Left lung (tissue), 10 donors: ENCODE results near the gene SDCCAG8. TPM values are rescaled to one million over a fixed set of nuclear protein-coding genes. Genes with fewer than 3 reads are reported as not detected.

Source experiments
- ATAC-seq: fragments of 200-7000 bp; cut with Tn5 transposase; one replicate; pipeline ENCODE4 v1.9.1; 2020; ENCODE audit warnings: moderate library complexity
- DNase-seq, 4 donors: peaks; one replicate each; pipeline ENCODE4 v3.0.0-alpha.2; 2013 to 2020
- H3K27ac ChIP-seq, 2 donors: fragments of 200-600 bp; sonication (generic) in 1 of 2; one replicate each; pipeline versions ENCODE4 v1.5.0 to v1.8.0; 2020 to 2021
- H3K27me3 ChIP-seq, 2 donors: fragments of 200-600 bp; sonication (generic) in 1 of 2; one replicate each; pipeline versions ENCODE4 v1.5.0 to v1.8.0; 2020 to 2021
- H3K36me3 ChIP-seq, 2 donors: fragments of 200-600 bp; sonication (generic) in 1 of 2; one replicate each; pipeline versions ENCODE4 v1.5.0 to v1.8.0; 2020 to 2021
- H3K4me1 ChIP-seq, 2 donors: fragments of 200-600 bp; one replicate each; pipeline ENCODE4 v1.8.0; 2021
- H3K4me3 ChIP-seq, 2 donors: fragments of 200-600 bp; sonication (generic) in 1 of 2; one replicate each; pipeline versions ENCODE4 v1.5.0 to v1.8.0; 2020 to 2021; ENCODE audit warnings: mild to moderate bottlenecking in 1 of 2
- H3K9me3 ChIP-seq, 2 donors: fragments of 200-600 bp; sonication (generic) in 1 of 2; one replicate each; pipeline versions ENCODE4 v1.5.0 to v1.8.0; 2020 to 2021
- CTCF ChIP-seq, 2 donors: fragments of 200-600 bp; sonication (generic) in 1 of 2; IDR thresholded peaks; one replicate each; pipeline versions ENCODE4 v1.5.0 to v1.8.0; 2021; ENCODE audit warnings: antibody characterized with exemption in 2 of 2
- intact Hi-C, 2 donors: fragments of 100-400 bp; cut with DNase I; formaldehyde crosslinking; loops; one replicate each; pipeline versions ENCODE4 v1.11.2 to v1.14.2; 2022
- polyA plus RNA-seq, 6 donors: library from polyadenylated mRNA; unstranded; fragments of 120-200 nt; gene quantifications; one replicate each; pipeline ENCODE4 v1.2.1, GENCODE V29; 2013; ENCODE audit not compliant: insufficient read length in 6 of 6
- total RNA-seq, 2 donors: library from RNA; stranded (reverse); fragmentation: NEBNext Ultra II Directional; extraction: Animal tissue kit (Norgen Biotek cat#: 25700); gene quantifications; one replicate each; pipeline ENCODE4 v1.2.1, GENCODE V29; 2021
- donor health status: DM: no; HTN: yes; CAD: no.
- donor health status: DM: no; HTN: no; CAD: no.

SDCCAG8 gene
- total and polyA plus RNA-seq, 8 donors = 36.6 to 83.7 (median 44.6) TPM

DNA sequence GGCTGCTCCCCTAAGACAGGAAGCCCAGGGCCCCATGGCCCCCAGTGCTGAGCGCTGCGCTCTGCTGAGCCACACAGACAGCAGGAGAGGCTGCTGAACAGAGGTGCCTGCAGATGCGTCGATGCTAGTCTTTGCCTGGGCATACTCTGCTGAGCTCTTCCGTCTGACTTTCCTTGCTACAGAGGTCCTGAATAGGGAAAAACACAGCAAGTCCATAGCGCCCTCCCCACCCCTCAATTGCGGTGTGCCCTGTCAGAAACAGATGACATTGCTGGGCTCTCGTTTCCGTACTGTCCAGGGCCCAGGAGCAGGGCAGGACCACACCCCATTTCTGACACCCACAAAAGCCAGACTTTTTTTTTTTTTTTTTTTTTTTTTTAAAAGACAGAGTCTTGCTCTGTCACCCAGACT, 252.5 kb downstream of the SDCCAG8 start:
- intact Hi-C loops = no loop called here
- ATAC-seq (no peak), DNase-seq (no peak)
- Histone ChIP-seq H3K27ac (no peak overlapping the region), H3K9me3 (no peaks in the 10 kb centered on the region), H3K4me1 (no peaks in the 10 kb centered on the region), H3K4me3 (no peak overlapping the region), H3K36me3 (no peaks in the 10 kb centered on the region), H3K27me3 (no peaks in the 10 kb centered on the region)
- no peak for TF ChIP-seq CTCF (IDR thresholded peaks at IDR 0.05)

GRCh38 chr1:243508943-243509342, 253.1 kb downstream of the SDCCAG8 start:
- intact Hi-C loops = no loop called here

DNA sequence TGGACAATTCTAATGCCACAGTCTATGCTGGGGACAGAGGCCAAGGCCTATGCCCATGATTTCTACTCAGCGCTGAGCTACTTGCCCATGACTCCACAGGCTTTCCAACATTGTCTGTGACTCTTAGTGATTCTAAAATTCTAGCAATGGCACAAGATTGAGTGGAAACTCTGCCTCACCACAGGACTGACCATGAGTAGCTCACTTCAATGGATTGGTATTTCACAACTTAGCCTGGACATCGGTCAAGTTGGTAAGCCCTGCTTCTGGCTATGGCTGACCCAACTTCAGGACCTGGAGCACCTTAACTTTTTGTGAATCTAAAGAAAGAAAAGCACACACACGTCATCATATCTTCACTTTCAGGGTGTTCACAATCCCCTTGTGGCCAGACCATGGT, 255.1 kb downstream of the SDCCAG8 start:
- DNase-seq (no peak), ATAC-seq (no peak)
- Histone ChIP-seq H3K27me3 (no peaks in the 10 kb centered on the region), H3K9me3 (no peaks in the 10 kb centered on the region), H3K4me3 (no peak overlapping the region), H3K36me3 (no peaks in the 10 kb centered on the region), H3K27ac (no peak overlapping the region), H3K4me1 (no peaks in the 10 kb centered on the region)
- intact Hi-C loops = no loop called here
- TF ChIP-seq CTCF (IDR thresholded peaks at IDR 0.05) = no peak

More at GRCh38 chr1:243508943-243509342, 253.1 kb downstream of the SDCCAG8 start:
- no peak for TF ChIP-seq CTCF (IDR thresholded peaks at IDR 0.05)
- no peak for ATAC-seq
- DNase-seq = no peak
- no peak overlapping the region for H3K4me3 ChIP-seq
- no peak overlapping the region for H3K27ac ChIP-seq
- H3K9me3 ChIP-seq = no peaks in the 10 kb centered on the region
- H3K4me1 ChIP-seq = no peaks in the 10 kb centered on the region
- H3K36me3 ChIP-seq = no peaks in the 10 kb centered on the region
- H3K27me3 ChIP-seq = no peaks in the 10 kb centered on the region

DNA sequence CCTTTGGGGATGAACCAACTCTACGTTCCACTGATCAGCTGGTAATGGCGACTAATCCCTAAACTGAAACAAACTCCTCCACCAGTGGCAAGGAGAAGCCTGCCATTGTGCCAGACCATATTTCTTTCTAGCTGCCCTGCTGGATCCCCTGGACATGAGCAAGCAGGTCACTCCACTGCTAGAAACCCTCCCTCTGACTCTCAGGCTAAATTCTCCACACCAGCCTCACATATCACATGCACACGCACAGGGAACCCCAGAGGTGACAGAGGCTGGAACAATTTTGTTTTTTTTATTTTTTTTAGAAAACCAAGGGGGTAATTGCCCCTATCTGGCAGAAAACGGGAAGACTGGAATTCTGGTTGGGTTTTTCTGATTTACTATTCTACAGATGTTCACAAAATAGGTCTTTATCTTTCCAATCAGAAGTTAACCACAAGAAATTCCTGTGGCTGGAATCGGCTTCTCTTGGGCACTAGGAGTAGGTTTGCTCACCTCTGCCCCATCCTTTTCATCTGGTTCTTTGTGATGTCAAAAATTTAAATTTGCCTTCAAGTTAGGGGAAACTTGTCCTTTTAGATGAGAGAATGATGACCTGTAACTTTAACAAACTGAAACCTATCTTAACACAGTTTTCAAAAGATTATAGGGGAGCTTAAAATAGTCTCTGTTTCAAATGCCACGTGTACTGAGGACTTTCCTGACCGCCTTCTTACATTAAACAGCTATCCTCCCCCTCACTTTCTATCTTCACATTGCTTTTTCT, 258.1 kb downstream of the SDCCAG8 start:
- peaks cover 0 to 8% of the 10 kb centered on the region in 2 donors for H3K9me3 ChIP-seq
- H3K36me3 ChIP-seq = no peaks in the 10 kb centered on the region
- DNase-seq (no peak), ATAC-seq (no peak)
- intact Hi-C loops = no loop called here
- H3K27me3 ChIP-seq = no peaks in the 10 kb centered on the region
- no peaks in the 10 kb centered on the region for H3K4me1 ChIP-seq
- no peak for TF ChIP-seq CTCF (IDR thresholded peaks at IDR 0.05)
- H3K27ac ChIP-seq = no peak overlapping the region
- H3K4me3 ChIP-seq = no peak overlapping the region

GRCh38 chr1:243514927-243515326, 259.1 kb downstream of the SDCCAG8 start:
- Histone ChIP-seq H3K27ac (no peak overlapping the region), H3K36me3 (no peaks in the 10 kb centered on the region), H3K9me3 (peaks cover 0 to 8% of the 10 kb centered on the region in 2 donors), H3K27me3 (no peaks in the 10 kb centered on the region), H3K4me1 (no peaks in the 10 kb centered on the region), H3K4me3 (no peak overlapping the region)
- ATAC-seq (no peak), DNase-seq (no peak)
- no peak for TF ChIP-seq CTCF (IDR thresholded peaks at IDR 0.05)
- intact Hi-C loops = no loop called here
